HUES6 (cell line): Measurements from ENCODE around the gene DFFB.
"Not testable (repeated sequence)": the region's sequence is repeated elsewhere in the genome, so short reads cannot be mapped to it uniquely, and the experiment has no call there.

Source experiments
- H3K27ac ChIP-seq: 2 replicates; pipeline ENCODE4 v1.7.0; 2013; ENCODE audit warnings: low read depth, mild to moderate bottlenecking, low read length, inconsistent platforms
- H3K27me3 ChIP-seq: 2 replicates; pipeline ENCODE4 v1.6.1; 2013; ENCODE audit warnings: low read length; ENCODE audit not compliant: control insufficient read depth, insufficient read depth
- H3K36me3 ChIP-seq: 2 replicates; pipeline ENCODE4 v1.6.1; 2013; ENCODE audit warnings: low read length; ENCODE audit not compliant: control insufficient read depth, insufficient read depth
- H3K4me1 ChIP-seq: 2 replicates; pipeline ENCODE4 v1.6.1; 2013; ENCODE audit warnings: low read length; ENCODE audit not compliant: control insufficient read depth, insufficient read depth
- H3K4me3 ChIP-seq: 2 replicates; pipeline ENCODE4 v1.5.1; 2013; ENCODE audit warnings: low read depth, low read length
- H3K9ac ChIP-seq: one replicate; pipeline ENCODE4 v1.6.1; 2013; ENCODE audit warnings: mild to moderate bottlenecking, low read length
- H3K9me3 ChIP-seq: 2 replicates; pipeline ENCODE4 v1.6.1; 2013; ENCODE audit warnings: low read depth, low read length; ENCODE audit not compliant: control insufficient read depth, insufficient read depth

DFFB gene

GRCh38 chr1:3910857-3911845, 53.9 kb downstream of the DFFB start:
- Histone ChIP-seq H3K9me3 (no peaks in the 10 kb centered on the region), H3K9ac (no peak overlapping the region), H3K27me3 (no peaks in the 10 kb centered on the region), H3K36me3 (no peaks in the 10 kb centered on the region), H3K27ac (no peak overlapping the region), H3K4me3 (peak overlapping the region; percentile 16; the same call in 1 of the 2 replicates), H3K4me1 (peaks cover 5% of the 10 kb centered on the region)

- H3K27ac ChIP-seq = no peak overlapping the region
- H3K36me3 ChIP-seq = no peaks in the 10 kb centered on the region
- no peaks in the 10 kb centered on the region for H3K27me3 ChIP-seq
- no peak overlapping the region for H3K4me3 ChIP-seq
- no peak overlapping the region for H3K9ac ChIP-seq
- H3K9me3 ChIP-seq = no peaks in the 10 kb centered on the region
- H3K4me1 ChIP-seq = peaks cover 5% of the 10 kb centered on the region
These were observed 54.9 kb downstream of the DFFB start for GRCh38 chr1:3911981-3912808.

GRCh38 chr1:3912809-3913685, 55.8 kb downstream of the DFFB start:
- H3K27me3 ChIP-seq = no peaks in the 10 kb centered on the region
- no peak overlapping the region for H3K27ac ChIP-seq
- no peaks in the 10 kb centered on the region for H3K36me3 ChIP-seq
- H3K4me3 ChIP-seq = no peak overlapping the region
- peaks cover 5% of the 10 kb centered on the region for H3K4me1 ChIP-seq
- H3K9ac ChIP-seq = no peak overlapping the region
- H3K9me3 ChIP-seq = 0 out of 2 replicates have a peak, but pooled peaks cover 4% of the 10 kb centered on the region

GRCh38 chr1:3914331-3914851, 57.1 kb downstream of the DFFB start:
- Histone ChIP-seq H3K9me3 (0 out of 2 replicates have a peak, but pooled peaks cover 6% of the 10 kb centered on the region), H3K4me1 (peaks cover 8% of the 10 kb centered on the region), H3K4me3 (no peak overlapping the region), H3K27ac (no peak overlapping the region), H3K36me3 (no peaks in the 10 kb centered on the region), H3K9ac (no peak overlapping the region), H3K27me3 (peaks cover 4% of the 10 kb centered on the region; the same call in 1 of the 2 replicates)

- H3K9ac ChIP-seq = no peak overlapping the region
- H3K27me3 ChIP-seq = peaks cover 4% of the 10 kb centered on the region; the same call in 1 of the 2 replicates
- 0 out of 2 replicates have a peak, but pooled peaks cover 6% of the 10 kb centered on the region for H3K9me3 ChIP-seq
- no peak overlapping the region for H3K4me3 ChIP-seq
- no peaks in the 10 kb centered on the region for H3K36me3 ChIP-seq
- H3K4me1 ChIP-seq = peaks cover 8% of the 10 kb centered on the region
- H3K27ac ChIP-seq = no peak overlapping the region
These were observed 57.6 kb downstream of the DFFB start for GRCh38 chr1:3914911-3915310.

GRCh38 chr1:3915551-3916121, 58.4 kb downstream of the DFFB start:
- H3K36me3 ChIP-seq = no peaks in the 10 kb centered on the region
- H3K4me1 ChIP-seq = peaks cover 8% of the 10 kb centered on the region
- 0 out of 2 replicates have a peak, but pooled peaks cover 6% of the 10 kb centered on the region for H3K9me3 ChIP-seq
- no peak overlapping the region for H3K9ac ChIP-seq
- peaks cover 4% of the 10 kb centered on the region; the same call in 1 of the 2 replicates for H3K27me3 ChIP-seq
- no peak overlapping the region for H3K27ac ChIP-seq
- no peak overlapping the region for H3K4me3 ChIP-seq

GRCh38 chr1:3917761-3918160, 60.5 kb downstream of the DFFB start:
- Histone ChIP-seq H3K4me1 (peaks cover 3% of the 10 kb centered on the region; the same call in 1 of the 2 replicates), H3K36me3 (no peaks in the 10 kb centered on the region), H3K9ac (no peak overlapping the region), H3K4me3 (no peak overlapping the region), H3K27ac (no peak overlapping the region), H3K9me3 (0 out of 2 replicates have a peak, but pooled peaks cover 6% of the 10 kb centered on the region), H3K27me3 (peaks cover 4% of the 10 kb centered on the region; the same call in 1 of the 2 replicates)

- H3K9me3 ChIP-seq, H3K27ac ChIP-seq, H3K4me3 ChIP-seq, H3K9ac ChIP-seq, H3K36me3 ChIP-seq, H3K27me3 ChIP-seq, H3K4me1 ChIP-seq: not testable (repeated sequence)
These were observed 61.1 kb downstream of the DFFB start for GRCh38 chr1:3918359-3918758.

GRCh38 chr1:3918966-3919611, 61.8 kb downstream of the DFFB start:
- Histone ChIP-seq H3K36me3 (no peaks in the 10 kb centered on the region), H3K9me3 (0 out of 2 replicates have a peak, but pooled peaks cover 6% of the 10 kb centered on the region), H3K9ac (no peak overlapping the region), H3K27ac (no peak overlapping the region), H3K4me1 (peaks cover 3% of the 10 kb centered on the region; the same call in 1 of the 2 replicates), H3K27me3 (peaks cover 4% of the 10 kb centered on the region; the same call in 1 of the 2 replicates), H3K4me3 (no peak overlapping the region)
